NOMO-1 treated with dmso at 0.1 percent for 144 hours (cell line): ENCODE measurements around the gene GOLGA6B.
"Not testable (repeated sequence)": the region's sequence is repeated elsewhere in the genome, so short reads cannot be mapped to it uniquely, and the experiment has no call there.

Experiments
- DNase-seq: peaks from one replicate; lab custom pipeline; 2025; ENCODE audit not compliant: unreplicated experiment; lab: John Stamatoyannopoulos, UW

The GOLGA6B gene, protein sequence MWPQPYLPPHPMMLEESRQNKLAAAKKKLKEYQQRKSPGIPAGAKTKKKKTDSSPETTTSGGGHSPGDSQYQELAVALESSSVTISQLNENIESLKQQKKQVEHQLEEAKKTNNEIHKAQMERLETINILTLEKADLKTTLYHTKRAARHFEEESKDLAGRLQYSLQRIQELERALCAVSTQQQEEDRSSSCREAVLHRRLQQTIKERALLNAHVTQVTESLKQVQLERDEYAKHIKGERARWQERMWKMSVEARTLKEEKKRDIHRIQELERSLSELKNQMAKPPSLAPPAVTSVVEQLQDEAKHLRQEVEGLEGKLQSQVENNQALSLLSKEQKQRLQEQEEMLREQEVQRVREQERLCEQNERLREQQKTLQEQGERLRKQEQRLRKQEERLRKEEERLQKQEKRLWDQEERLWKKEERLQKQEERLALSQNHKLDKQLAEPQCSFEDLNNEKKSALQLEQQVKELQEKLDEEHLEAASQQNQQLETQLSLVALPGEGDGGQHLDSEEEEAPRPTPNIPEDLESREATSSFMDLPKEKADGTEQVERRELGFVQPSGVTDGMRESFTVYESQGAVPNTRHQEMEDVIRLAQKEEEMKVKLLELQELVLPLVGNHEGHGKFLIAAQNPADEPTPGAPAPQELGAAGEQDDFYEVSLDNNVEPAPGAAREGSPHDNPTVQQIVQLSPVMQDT

DNA sequence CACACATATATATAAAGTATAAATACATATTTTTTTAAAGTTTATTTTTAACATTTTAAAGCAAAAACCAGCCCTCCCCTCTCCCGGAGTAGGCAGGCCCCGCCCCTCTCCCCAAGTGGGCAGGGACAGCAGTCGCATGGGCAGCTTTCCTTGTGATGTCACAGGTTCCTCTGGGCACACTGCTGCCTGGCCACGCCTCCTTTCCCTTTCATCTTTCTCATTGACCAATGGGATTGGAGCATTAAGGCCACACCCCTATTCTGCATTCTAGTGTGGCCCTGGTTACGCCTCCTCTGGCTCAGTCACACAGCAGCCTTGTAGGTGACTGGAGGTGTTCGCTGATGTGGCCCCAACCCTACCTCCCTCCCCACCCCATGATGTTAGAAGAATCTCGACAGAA is at the start of gene GOLGA6B:
Gene GOLGA6B, plus strand, starts transcription at position 301 of the 400 bp plus-strand sequence. Its CDS starts 41 bp downstream, at position 342.
- not testable (repeated sequence) for DNase-seq

DNA sequence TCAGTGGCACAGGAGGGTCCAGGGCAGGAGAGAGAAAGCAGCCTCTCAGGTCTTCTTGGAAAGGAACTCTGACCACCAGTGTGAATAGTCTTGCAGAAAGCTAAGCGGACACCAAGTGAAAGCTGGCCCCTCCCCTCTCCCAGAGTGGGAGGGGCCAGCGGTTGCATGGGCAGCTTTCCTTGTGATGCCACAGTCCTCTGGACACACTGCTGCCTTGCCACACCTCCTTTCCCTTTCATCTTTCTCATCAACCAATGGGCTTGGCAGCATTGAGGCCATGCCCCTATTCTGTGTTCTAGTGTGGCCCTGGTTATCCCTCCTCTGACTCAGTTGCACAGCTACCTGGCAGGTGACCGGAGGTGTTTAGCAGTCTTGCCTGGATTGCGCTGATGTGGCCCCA is 49.7 kb upstream of the GOLGA6B start:
- DNase-seq = no peak

DNA sequence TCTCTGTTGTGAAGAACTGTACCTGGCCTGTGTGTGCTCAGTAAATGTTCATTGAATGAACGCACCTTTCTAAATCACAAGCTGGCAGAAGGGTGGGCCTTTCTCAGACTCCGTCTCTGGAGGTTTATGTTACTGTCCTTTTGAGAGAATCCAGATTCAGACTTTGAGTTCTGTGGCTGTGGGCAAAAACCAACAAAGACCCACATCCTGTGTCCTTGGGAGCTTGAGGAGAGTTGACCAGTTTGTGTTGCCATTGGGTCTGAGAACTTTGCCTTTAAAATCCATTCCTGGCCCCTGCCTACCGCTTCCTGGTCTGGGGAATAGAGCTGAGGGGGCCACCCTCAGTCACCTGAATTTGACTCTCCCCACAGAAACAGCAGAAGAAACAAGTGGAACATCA is 46.4 kb upstream of the GOLGA6B start:
- not testable (repeated sequence) for DNase-seq

DNA sequence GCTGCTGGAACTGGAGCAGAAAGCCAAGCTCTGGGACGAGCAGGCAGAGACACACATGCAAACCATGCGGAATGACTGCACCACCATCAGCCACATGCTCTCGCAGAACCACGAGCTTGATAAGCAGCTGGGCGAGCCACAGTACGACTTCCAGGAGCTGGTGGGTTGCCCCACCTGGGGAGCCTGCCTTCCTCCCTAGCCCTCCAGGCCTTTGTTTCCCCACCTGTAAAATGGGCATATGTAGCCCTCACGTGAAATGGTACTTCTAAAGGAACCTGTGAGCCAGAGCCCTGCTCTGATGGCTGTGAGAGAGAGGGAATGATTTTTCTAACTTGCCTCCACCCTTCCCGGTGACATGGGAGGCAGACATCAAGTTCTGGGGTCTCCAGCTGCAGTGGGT is 44.6 kb upstream of the GOLGA6B start:
- DNase-seq = no peak

DNA sequence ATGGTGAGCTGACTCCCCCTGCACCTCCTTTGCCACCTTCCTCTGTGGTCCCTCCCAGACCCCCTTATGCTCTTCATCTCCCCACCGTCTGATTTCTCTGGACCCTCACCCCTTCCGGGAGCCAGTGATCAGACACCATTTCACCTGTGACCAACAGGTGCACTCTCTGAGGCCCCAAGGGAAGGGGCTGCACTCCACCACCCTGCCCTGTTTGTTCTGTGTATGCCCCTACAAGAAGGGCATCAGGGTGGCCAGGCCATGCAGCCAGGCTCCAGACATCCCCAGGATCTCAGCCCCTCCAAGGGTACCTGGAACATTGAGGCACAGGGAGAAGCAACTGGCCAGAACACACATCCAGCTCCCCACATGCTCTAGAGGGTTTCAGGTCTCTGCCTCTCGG is 42.2 kb upstream of the GOLGA6B start:
- not testable (repeated sequence) for DNase-seq

DNA sequence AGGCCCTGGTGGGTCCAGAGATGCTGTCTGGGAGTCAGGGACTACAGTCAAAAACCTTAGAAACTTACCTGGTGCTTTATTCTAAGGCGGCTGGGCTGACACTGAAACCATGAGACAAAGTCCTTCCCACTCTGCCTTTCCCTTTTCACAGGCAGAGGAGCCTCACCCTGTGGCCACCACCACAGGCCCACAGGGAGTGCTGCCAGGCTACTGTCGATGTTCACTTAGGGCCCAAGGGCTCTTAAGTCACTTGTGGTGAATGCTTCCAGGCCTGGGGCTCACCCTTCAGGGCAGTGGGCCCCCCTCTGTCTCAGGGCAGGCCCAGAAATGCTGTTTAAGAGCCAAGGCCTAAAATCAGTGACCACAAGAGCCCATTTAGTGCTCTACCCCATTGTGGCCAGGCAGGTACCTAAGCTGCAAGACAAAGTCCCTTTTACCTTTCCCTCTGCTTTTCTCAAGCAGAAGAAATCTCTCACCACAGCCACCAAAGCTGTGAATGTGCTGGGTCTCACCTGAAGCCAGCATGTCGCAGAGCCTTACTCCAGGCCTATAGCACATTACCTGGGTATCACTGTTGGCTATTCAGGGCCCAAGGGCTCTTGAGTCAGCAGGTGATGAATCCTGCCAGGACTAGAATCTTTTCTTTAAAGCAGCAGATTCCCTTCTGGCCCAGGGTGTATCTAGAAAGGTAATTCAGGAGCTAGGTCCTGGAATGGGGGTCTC is 39.5 kb upstream of the GOLGA6B start:
- no peak for DNase-seq

DNA sequence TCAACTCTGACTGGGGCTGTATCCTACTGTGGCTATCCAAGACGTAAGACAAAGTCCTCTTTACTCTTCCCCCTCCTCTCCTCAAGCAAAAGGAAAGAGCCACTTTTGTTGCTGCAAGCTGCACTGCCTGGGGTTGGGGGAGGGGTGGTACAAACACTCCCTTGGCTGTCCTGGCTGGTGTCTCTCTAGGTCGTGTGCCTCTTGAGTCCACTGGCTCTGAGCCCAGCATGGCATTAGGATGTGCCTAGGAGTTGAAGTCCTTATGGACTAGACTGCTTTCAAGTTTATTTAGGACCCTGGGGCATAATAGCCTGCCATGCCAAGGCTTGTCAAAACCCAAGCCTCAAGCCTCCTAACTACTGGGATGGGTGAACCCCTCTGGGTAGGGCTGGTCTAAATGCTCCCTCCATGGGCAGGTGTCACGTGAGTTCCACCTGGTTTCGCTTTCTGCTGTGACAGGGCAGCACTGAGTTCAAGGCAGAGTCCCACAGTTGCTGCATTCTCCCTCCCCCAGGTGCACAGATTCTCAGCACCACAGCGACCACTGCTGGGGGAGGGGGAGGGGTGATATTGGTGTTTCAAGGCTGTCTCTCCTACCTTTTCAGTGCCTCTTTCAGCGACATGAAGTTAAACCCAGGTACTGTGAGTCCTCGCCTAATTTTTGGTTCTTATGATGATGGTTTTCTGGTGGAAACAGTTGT is 38.8 kb upstream of the GOLGA6B start:
- not testable (repeated sequence) for DNase-seq

DNA sequence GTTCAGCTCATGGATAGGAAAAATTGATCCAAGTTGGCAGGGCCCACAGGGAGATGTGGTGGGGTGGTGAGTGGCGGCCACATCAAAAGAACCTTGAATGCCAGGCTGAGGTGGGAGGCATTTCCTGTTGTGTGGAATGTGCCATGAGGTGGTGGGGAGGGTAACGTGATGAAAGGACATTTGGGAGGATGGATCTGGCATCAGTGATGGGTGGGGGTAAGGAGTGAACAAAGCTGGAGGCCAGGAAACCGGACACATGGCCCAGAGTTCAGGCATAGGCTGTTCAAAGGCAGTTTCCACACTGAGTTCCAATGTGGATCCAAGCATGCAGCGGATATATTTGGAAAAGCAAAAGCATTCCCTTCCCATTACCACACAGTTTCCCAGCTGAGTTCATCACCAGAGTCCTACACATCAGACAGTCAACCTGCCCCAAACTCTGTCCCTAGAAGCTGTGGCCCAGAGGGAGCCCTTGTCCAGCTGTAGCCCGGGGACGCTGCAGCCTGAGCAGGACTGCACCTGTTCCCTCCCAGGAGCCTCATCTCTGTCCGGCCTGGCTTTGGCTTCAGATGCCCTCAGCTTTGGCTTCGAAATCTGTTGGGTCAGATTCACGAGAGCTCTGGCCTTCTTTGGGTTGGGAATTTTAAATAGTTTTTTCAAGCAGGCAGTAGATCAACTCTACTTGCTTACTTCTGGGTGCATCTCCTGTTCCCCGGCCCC is 37.8 kb upstream of the GOLGA6B start:
- no peak for DNase-seq

DNA sequence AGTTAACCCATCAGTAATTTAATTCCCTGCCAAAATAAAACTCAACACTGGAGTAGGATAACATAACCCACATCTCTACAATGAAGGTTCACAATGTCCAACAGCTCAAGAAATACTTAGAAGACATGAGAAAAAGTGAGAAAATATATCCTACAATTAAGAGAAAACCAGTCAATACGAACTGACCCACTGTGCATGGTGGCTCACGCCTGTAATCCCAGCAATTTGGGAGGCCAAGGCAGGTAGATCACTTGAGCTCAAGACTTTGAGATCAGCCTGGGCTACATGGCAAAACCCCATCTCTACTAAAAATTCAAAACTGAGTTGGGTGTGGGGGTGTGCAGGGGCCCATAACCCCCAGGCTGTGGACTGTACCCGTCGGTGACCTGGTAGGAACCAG is 30.6 kb upstream of the GOLGA6B start:
- DNase-seq = not testable (repeated sequence)

DNA sequence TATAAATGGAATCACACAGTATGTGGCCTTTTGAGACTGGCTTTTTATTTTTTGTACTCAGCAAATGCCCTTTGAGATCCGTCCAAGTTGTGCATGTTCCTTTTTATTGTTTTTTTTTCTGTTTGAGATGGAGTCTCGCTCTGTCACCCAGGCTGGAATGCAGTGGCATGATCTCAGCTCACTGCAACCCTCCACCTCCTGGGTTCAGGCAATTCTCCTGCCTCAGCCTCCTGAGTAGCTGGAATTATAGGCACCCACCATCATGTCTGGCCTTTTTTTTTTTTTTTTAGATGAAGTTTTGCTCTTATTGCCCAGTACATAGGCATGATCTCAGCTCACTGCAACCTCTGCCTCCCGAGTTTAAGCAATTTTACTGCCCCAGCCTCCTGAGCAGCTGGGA is 28.3 kb upstream of the GOLGA6B start:
- DNase-seq = not testable (repeated sequence)

DNA sequence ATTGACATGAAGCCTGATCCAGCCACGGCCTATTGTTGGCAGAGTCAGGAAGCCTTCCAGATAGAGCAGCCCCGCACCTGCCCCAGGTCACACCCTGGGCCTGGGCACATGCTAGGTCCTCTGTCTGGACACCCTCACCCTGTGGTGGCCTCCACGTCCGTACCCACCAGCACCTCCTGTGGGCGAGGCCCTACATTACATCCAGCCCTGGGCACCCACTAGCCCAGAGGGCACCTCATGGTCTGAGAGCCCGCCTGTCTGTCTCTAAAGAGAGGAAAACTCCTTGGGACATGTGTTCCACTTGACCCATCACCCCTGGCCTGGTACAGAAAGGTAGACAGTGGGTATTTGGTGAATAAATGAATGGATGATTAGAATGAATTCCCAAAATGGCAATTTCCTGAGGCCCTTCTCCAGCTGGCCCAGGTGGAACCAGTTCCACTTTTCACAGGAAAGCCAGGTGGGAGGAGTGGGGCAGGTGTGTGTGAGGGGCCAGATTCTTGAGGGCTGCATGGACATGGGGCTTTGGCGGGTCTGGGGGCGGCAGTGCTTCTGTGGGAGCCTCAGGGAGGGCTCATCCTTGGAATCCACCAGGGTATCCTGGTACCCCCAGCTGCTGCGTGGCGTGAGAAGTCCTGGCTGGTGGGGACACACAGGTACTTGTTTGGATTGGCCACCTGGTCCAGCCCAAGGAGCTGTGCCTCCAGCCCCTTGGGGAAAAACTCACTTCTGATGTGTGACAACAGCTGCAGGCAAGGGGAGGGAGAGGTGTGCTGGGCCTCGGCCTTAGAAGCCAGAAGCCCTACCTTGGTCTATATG is 26.0 kb upstream of the GOLGA6B start:
- not testable (repeated sequence) for DNase-seq

DNA sequence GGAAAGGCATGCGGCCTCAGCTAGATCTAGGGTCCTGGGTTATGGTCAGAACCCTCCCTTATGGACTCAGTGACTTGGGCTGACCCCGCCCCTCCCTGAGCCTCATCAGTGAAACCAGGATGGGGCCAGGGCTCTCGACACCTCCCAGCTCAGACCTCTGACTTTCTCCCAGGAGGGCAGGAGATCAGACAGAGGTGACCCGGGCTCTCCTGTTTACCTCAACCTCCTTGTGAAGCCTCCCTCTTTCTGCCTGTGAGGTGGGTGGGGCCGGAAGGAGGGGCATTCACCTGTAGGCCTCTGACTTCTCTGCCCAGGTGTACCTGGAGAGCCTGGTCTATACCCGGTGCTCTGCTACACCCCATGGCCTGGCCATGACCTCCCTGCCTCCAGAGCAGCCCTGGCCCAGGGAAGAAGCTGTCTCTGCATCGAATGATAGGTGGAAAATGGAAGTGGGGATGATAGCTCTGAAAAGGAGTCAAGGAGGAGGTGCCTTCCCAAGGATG is 25.4 kb upstream of the GOLGA6B start:
- DNase-seq = not testable (repeated sequence)

DNA sequence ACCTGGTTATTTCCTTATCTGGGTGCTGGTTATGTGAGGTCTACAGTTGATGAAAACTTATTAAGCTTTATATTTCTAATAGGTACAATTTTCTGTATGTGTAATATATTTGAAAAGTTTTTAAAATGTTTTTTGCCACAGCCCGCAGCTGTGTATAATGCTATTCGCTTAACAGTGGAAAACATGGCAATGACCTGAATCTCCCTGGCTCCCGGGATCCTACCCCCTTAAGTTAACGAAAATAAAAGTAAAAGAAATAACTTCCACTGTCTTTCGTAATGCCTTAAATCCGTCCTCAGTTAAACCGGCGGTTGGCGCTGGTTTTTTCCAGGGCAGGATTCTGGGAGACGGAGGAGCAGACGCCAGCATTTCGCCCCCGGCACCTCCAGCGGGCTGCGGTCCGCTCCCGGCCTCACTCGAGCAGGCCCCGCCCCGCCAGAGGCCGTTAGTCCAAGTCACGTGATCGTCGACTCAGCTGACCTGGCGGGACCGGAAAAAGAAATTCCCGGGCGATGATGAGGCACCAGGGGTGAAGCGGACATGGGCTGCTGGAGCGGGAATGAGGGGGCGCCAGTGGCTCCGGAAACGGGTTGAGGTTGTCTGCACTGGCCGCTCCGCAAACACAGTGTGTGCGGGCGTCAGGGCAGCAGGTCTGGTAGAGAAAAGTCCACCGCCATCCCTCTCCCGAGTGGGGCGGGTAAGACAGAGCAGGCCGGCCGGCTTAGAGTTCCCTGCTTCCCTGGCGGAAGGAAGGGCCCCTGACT is 17.8 kb upstream of the GOLGA6B start:
- not testable (repeated sequence) for DNase-seq

DNA sequence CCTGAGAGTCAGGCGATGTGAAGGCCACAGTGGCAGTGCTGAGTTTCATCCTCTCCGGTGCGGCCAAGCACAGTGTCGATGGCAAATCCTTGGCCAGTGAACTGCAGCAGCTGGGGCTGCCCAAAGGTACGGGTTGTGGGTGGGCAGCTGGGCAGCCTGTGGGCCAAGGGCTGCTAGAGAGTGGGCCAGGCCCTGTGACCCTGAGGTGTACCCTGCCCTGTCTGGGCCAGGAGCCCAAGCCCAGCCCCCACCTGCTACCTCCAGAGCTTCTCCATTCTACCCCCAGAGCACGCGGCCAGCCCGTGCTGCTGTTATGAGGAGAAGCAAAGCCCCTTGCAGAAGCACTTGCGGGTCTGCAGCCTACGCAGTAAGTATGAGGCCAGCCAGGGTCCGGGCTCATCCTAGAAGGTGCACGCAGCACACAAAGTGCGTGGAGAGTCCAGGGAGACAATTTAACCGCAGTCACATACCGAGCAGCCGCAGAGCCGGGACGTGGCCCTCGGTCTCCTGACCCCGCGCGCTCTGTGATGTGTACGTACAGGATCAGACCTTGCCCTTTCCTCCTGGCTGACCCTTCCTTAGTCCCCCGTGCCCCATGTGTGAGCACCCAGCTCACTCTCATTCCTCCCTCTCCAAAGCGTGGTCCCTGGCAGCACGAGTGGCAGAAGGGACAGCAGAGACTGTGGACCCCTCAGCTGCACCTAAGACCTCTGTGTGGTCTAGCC is 14.6 kb upstream of the GOLGA6B start:
- not testable (repeated sequence) for DNase-seq

DNA sequence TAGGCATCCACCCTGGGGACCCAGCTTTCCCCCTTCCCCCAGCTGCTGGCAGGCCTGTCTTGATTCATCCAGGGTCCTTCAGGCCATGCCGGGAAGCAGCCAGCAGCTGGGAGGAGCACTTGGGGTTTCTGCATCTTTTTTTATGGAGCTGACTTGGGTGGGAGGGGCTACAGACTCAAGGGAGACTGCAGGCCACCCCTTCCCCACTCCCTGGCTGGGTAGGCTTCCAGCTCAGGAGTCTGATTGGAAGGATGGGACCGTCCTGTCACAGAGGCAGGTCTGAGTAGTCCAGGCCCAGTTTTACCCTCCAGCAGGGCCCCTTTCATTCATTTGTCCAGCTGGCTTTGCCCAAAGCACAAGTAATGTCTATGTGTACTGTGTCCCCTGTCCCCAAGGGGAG is 12.2 kb upstream of the GOLGA6B start:
- DNase-seq = not testable (repeated sequence)

DNA sequence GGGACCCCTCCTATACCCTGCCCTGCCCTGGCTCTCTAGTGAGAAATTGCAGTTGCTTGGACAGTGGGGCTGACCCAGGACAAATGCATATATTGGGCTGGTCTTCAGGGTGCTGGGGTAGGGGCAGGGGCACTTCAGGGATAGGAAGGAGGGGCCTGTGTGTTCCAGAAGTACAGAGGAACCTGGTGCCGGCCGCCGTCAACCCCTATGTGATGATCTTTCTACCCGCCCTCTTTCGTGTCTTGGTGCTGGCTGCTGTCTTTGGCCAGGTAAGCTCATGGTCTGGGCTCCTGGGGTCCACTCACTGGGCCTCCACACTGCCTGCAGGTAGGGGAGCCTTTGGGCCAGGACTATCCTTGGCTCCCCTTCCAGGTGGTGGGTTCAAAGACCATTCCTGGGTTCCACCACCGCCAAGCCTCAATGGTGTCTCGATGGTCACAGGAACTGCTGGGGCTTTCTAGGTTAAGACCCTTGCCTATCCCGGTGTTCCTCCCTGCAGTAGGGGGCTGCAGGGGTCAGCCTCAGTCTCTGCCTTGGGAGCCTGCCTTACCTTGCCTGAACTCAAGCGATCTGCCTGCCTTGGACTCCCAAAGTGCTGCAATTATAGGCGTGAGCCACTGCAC is 5.8 kb upstream of the GOLGA6B start:
- not testable (repeated sequence) for DNase-seq

DNA sequence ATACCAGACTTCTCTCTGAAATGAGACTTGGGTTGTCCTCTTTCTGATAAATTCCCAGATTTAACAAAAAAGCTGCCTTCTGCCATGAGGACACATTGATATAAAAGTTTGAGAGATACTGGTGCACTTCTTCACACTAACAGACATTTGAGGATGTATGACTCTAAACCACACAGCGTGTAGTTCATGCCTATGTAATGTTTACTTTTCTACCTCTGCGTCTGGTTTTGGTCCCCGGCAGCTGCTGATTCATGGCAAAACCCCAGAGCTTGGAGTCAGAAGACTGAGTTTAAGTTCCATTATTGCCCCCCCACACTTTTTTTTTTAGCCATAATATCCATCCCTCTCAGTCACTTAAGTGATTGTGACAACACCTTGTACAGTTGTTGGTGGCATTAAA is 1.5 kb downstream of the GOLGA6B start:
- not testable (repeated sequence) for DNase-seq
